ENCODE data around the gene L1TD1. TPM values are rescaled to one million over a fixed set of nuclear protein-coding genes. Genes with fewer than 3 reads are reported as not detected.

The L1TD1 gene
- total RNA-seq, 1 experiment from 2014 or later = not detected

DNA sequence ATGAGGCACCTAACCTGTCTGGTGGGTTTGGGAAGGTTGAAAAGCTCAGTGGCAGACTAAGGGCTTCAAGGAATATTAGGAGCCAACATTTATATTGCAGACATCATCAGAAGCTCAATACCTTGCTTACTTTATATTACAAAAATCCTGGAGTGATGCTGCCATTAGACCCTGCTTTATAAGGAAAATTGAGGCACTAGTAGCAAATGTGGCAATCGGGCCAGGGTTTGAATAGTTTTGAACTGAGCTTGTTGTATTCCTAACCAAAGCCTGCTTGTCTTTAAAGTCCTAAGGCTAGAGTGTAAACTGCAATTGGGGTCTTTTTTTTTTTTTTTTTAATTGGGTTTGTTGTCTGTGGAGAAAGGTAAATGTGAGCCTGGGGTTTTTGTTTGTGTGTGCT is 14.3 kb downstream of the L1TD1 start:
- no peak for DNase-seq
- peaks cover 21% of the 10 kb centered on the region for H3K9me3 ChIP-seq (ENCODE audit: insufficient read depth, low read depth)
- H3K36me3 ChIP-seq (ENCODE audit: low read depth) = no peaks in the 10 kb centered on the region
- peaks cover 7% of the 10 kb centered on the region; the same call in 1 of the 2 replicates for H3K4me1 ChIP-seq (replicated peaks; ENCODE audit: insufficient read depth)
- H4K20me1 ChIP-seq (ENCODE audit: insufficient read depth) = no peaks in the 10 kb centered on the region
- no peak overlapping the region for H3K4me3 ChIP-seq
- no peaks in the 10 kb centered on the region for H3K9me2 ChIP-seq (ENCODE audit: insufficient read depth)
- H3F3A ChIP-seq (ENCODE audit: insufficient read depth, low read depth) = peaks cover 9% of the 10 kb centered on the region
- H3K4me2 ChIP-seq = no peak overlapping the region
- no peaks in the 10 kb centered on the region for H3K79me2 ChIP-seq (ENCODE audit: low read depth)
- H2AFZ ChIP-seq = no peak overlapping the region
- no peaks in the 10 kb centered on the region for H3K27me3 ChIP-seq (ENCODE audit: insufficient read depth, low read depth)
- POLR2A ChIA-PET (ENCODE audit: unreplicated experiment) = no interaction called here
- BruUV-seq (replicated peaks) = no TSS peak
- CTCF ChIA-PET = interaction anchor here (1.1 kb wide), 1 partner anchor 19 kb away, joined by 3 read pairs; no protein-coding TSS in a partner anchor
- no peak overlapping the region for H3K27ac ChIP-seq
- TF ChIP-seq, protein P1, sequence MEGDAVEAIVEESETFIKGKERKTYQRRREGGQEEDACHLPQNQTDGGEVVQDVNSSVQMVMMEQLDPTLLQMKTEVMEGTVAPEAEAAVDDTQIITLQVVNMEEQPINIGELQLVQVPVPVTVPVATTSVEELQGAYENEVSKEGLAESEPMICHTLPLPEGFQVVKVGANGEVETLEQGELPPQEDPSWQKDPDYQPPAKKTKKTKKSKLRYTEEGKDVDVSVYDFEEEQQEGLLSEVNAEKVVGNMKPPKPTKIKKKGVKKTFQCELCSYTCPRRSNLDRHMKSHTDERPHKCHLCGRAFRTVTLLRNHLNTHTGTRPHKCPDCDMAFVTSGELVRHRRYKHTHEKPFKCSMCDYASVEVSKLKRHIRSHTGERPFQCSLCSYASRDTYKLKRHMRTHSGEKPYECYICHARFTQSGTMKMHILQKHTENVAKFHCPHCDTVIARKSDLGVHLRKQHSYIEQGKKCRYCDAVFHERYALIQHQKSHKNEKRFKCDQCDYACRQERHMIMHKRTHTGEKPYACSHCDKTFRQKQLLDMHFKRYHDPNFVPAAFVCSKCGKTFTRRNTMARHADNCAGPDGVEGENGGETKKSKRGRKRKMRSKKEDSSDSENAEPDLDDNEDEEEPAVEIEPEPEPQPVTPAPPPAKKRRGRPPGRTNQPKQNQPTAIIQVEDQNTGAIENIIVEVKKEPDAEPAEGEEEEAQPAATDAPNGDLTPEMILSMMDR (conservative IDR thresholded peaks at IDR 0.05) = no peak
- TF ChIP-seq EZH2 (IDR thresholded peaks at IDR 0.05; ENCODE audit: low read depth) = no peak
- intact Hi-C loops (cut with micrococcal nuclease; ENCODE audit: unreplicated experiment) = no loop called here

DNA sequence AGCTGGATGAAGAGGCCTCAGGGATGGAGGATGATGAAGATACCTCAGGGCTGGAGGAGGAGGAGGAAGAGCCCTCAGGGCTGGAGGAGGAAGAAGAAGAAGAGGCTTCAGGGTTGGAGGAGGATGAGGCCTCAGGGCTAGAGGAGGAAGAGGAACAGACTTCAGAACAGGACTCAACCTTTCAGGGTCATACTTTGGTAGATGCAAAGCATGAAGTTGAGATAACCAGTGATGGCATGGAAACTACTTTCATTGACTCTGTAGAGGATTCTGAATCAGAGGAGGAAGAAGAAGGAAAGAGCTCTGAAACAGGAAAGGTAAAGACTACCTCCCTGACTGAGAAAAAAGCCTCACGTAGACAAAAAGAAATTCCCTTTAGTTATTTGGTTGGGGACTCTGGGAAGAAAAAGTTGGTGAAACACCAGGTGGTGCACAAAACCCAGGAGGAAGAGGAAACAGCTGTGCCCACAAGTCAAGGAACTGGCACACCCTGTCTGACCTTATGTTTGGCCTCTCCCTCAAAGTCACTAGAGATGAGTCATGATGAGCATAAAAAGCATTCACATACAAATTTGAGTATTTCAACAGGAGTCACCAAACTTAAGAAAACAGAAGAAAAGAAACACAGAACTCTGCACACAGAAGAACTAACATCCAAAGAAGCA is 15.4 kb downstream of the L1TD1 start:
- CTCF ChIA-PET = no interaction called here

DNA sequence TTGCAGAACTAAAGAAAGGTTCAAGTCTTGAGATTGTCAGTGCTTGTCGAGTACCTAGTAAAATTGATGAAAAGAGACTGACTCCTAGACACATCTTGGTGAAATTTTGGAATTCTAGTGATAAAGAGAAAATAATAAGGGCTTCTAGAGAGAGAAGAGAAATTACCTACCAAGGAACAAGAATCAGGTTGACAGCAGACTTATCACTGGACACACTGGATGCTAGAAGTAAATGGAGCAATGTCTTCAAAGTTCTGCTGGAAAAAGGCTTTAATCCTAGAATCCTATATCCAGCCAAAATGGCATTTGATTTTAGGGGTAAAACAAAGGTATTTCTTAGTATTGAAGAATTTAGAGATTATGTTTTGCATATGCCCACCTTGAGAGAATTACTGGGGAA is 16.3 kb downstream of the L1TD1 start:
- Histone ChIP-seq H2AFZ (no peak overlapping the region), H3K27me3 (ENCODE audit: insufficient read depth, low read depth) (no peaks in the 10 kb centered on the region), H3K9me3 (ENCODE audit: insufficient read depth, low read depth) (peaks cover 21% of the 10 kb centered on the region), H3K27ac (peak overlapping the region; percentile 11; the same call in 1 of the 2 replicates), H3K4me1 (replicated peaks; ENCODE audit: insufficient read depth) (peaks cover 7% of the 10 kb centered on the region; the same call in 1 of the 2 replicates), H3K4me3 (no peak overlapping the region), H3F3A (ENCODE audit: insufficient read depth, low read depth) (peaks cover 9% of the 10 kb centered on the region), H3K4me2 (no peak overlapping the region), H4K20me1 (ENCODE audit: insufficient read depth) (no peaks in the 10 kb centered on the region), H3K9me2 (ENCODE audit: insufficient read depth) (no peaks in the 10 kb centered on the region), H3K79me2 (ENCODE audit: low read depth) (no peaks in the 10 kb centered on the region), H3K36me3 (ENCODE audit: low read depth) (no peaks in the 10 kb centered on the region)
- ChIA-PET CTCF (no interaction called here), POLR2A (ENCODE audit: unreplicated experiment) (no interaction called here)
- TF ChIP-seq, protein P1 (conservative IDR thresholded peaks at IDR 0.05) = no peak
- no peak for TF ChIP-seq EZH2 (IDR thresholded peaks at IDR 0.05; ENCODE audit: low read depth)
- intact Hi-C loops (cut with micrococcal nuclease; ENCODE audit: unreplicated experiment) = no loop called here
- BruUV-seq (replicated peaks) = no TSS peak
- DNase-seq = no peak

More for the DNA sequence above, 15.4 kb downstream of the L1TD1 start:
- no peaks in the 10 kb centered on the region for H4K20me1 ChIP-seq (ENCODE audit: insufficient read depth)
- no peak overlapping the region for H2AFZ ChIP-seq
- POLR2A ChIA-PET (ENCODE audit: unreplicated experiment) = interaction anchor here (0.6 kb wide), 1 partner anchor 1212 kb away, joined by 3 read pairs; no protein-coding TSS in a partner anchor
- H3K36me3 ChIP-seq (ENCODE audit: low read depth) = no peaks in the 10 kb centered on the region
- peak overlapping the region; percentile 11 for H3K27ac ChIP-seq
- H3F3A ChIP-seq (ENCODE audit: insufficient read depth, low read depth) = peaks cover 9% of the 10 kb centered on the region
- no peak overlapping the region for H3K4me3 ChIP-seq
- peaks cover 21% of the 10 kb centered on the region for H3K9me3 ChIP-seq (ENCODE audit: insufficient read depth, low read depth)
- intact Hi-C loops (cut with micrococcal nuclease; ENCODE audit: unreplicated experiment) = no loop called here
- TF ChIP-seq EZH2 (IDR thresholded peaks at IDR 0.05; ENCODE audit: low read depth) = no peak
- TF ChIP-seq, protein P1 (conservative IDR thresholded peaks at IDR 0.05) = no peak
- H3K4me1 ChIP-seq (replicated peaks; ENCODE audit: insufficient read depth) = peaks cover 7% of the 10 kb centered on the region; the same call in 1 of the 2 replicates
- H3K79me2 ChIP-seq (ENCODE audit: low read depth) = no peaks in the 10 kb centered on the region
- H3K9me2 ChIP-seq (ENCODE audit: insufficient read depth) = no peaks in the 10 kb centered on the region
- no TSS peak for BruUV-seq (replicated peaks)
- no peaks in the 10 kb centered on the region for H3K27me3 ChIP-seq (ENCODE audit: insufficient read depth, low read depth)
- DNase-seq = peak; percentile 29 to 78
- H3K4me2 ChIP-seq = 0 out of 2 replicates have a peak overlapping the region, but pooled peaks have one; percentile 1

All from PC-9 (cell line).